WTC11 (cell line): ENCODE data around the gene USB1. TPM values are rescaled to one million over a fixed set of nuclear protein-coding genes. Genes with fewer than 3 reads are reported as not detected.

Source experiments
- ATAC-seq: fragments of 200-7000 bp; cut with Tn5 transposase; 2 replicates; pipeline ENCODE4 v1.10.0; 2021; ENCODE audit warnings: mild to moderate bottlenecking, moderate library complexity
- CTCF ChIA-PET: fragments of 300-600 bp; sonication (Branson Sonifier 250); formaldehyde crosslinking; loops from one replicate; lab custom pipeline; 2021; ENCODE audit warnings: antibody characterized with exemption; lab: Charles Lee
- POLR2A ChIA-PET: fragments of 350-600 bp; sonication (Branson Sonifier 250); formaldehyde crosslinking; loops from one replicate; lab custom pipeline; 2021; ENCODE audit warnings: antibody characterized with exemption; lab: Charles Lee
- DNase-seq: peaks from one replicate; pipeline ENCODE4 v3.0.0; 2021; ENCODE audit warnings: low spot score
- H3K27ac Mint-ChIP-seq: 2 replicates; pipeline ENCODE4 v1.8.0; 2021; ENCODE audit warnings: mixed read lengths
- H3K27me3 Mint-ChIP-seq: 2 replicates; pipeline ENCODE4 v1.8.0; 2021; ENCODE audit warnings: low read depth, mild to moderate bottlenecking, moderate library complexity, mixed read lengths
- H3K36me3 Mint-ChIP-seq: 2 replicates; pipeline ENCODE4 v1.8.0; 2021; ENCODE audit warnings: mixed read lengths
- H3K4me1 Mint-ChIP-seq: 2 replicates; pipeline ENCODE4 v1.8.0; 2022; ENCODE audit warnings: mixed read lengths
- H3K4me3 Mint-ChIP-seq: 2 replicates; pipeline ENCODE4 v1.8.0; 2021; ENCODE audit warnings: mild to moderate bottlenecking, moderate library complexity, mixed read lengths
- H3K9me3 Mint-ChIP-seq: 2 replicates; pipeline ENCODE4 v1.8.0; 2021; ENCODE audit warnings: mixed read lengths
- ATF1 ChIP-seq: sonication (generic); formaldehyde crosslinking; IDR thresholded peaks from 2 replicates; pipeline ENCODE4 v1.8.1; 2023; ENCODE audit warnings: mild to moderate bottlenecking, moderate library complexity, missing genetic modification reagents
- ESRRA ChIP-seq: sonication (generic); formaldehyde crosslinking; IDR thresholded peaks from 2 replicates; pipeline ENCODE4 v1.8.1; 2022; ENCODE audit warnings: mild to moderate bottlenecking, missing genetic modification reagents, borderline replicate concordance
- FOXJ3 ChIP-seq: sonication (generic); formaldehyde crosslinking; IDR thresholded peaks from 2 replicates; pipeline ENCODE4 v1.9.0; 2021; ENCODE audit warnings: missing genetic modification reagents, mild to moderate bottlenecking, borderline replicate concordance
- KAT7 ChIP-seq: sonication (generic); formaldehyde crosslinking; IDR thresholded peaks from 2 replicates; pipeline ENCODE4 v1.8.1; 2023; ENCODE audit warnings: missing genetic modification reagents, mild to moderate bottlenecking, borderline replicate concordance
- MYBL2 ChIP-seq: sonication (generic); formaldehyde crosslinking; IDR thresholded peaks from 2 replicates; pipeline ENCODE4 v1.8.1; 2023; ENCODE audit warnings: mild to moderate bottlenecking, moderate library complexity, missing genetic modification reagents
- NR1H2 ChIP-seq: sonication (generic); formaldehyde crosslinking; IDR thresholded peaks from 2 replicates; pipeline ENCODE4 v1.9.0; 2021; ENCODE audit warnings: mild to moderate bottlenecking, moderate library complexity, missing genetic modification reagents
- SMAD3 ChIP-seq: sonication (generic); formaldehyde crosslinking; IDR thresholded peaks from 2 replicates; pipeline ENCODE4 v1.8.0; 2022; ENCODE audit warnings: missing genetic modification reagents, mild to moderate bottlenecking, borderline replicate concordance
- TP53 ChIP-seq: sonication (generic); formaldehyde crosslinking; IDR thresholded peaks from 2 replicates; pipeline ENCODE4 v1.8.1; 2023; ENCODE audit warnings: mild to moderate bottlenecking, missing genetic modification reagents
- ZNF317 ChIP-seq: sonication (generic); formaldehyde crosslinking; IDR thresholded peaks from 2 replicates; pipeline ENCODE4 v1.8.1; 2023; ENCODE audit warnings: low read depth, mild to moderate bottlenecking, moderate library complexity, missing genetic modification reagents, borderline replicate concordance
- ZNF671 ChIP-seq: fragments of 250-450 bp; sonication (Bioruptor Pico); IDR thresholded peaks from 2 replicates; pipeline ENCODE4 v1.8.0; 2021; ENCODE audit warnings: mild to moderate bottlenecking
- total RNA-seq: library from RNA; stranded (reverse); gene quantifications from 3 replicates; pipeline ENCODE4 v1.2.3, GENCODE V29; 2021
- TF ChIP-seq, protein P1 (sequence below): sonication (generic); formaldehyde crosslinking; IDR thresholded peaks from 2 replicates; pipeline ENCODE4 v1.8.1; 2022; ENCODE audit warnings: low read depth, missing genetic modification reagents, borderline replicate concordance
- TF ChIP-seq, protein P2 (sequence below): sonication (generic); formaldehyde crosslinking; IDR thresholded peaks from 2 replicates; pipeline ENCODE4 v1.8.1; 2023; ENCODE audit warnings: mild to moderate bottlenecking, moderate library complexity, missing genetic modification reagents
- TF ChIP-seq, protein P3 (sequence below): sonication (generic); formaldehyde crosslinking; IDR thresholded peaks from 2 replicates; pipeline ENCODE4 v1.8.1; 2023; ENCODE audit warnings: mild to moderate bottlenecking, missing genetic modification reagents, borderline replicate concordance
- TF ChIP-seq, protein P4 (sequence below): fragments of 250-450 bp; sonication (Bioruptor Pico); IDR thresholded peaks from 2 replicates; pipeline ENCODE4 v1.9.0; 2021; ENCODE audit warnings: mild to moderate bottlenecking, borderline replicate concordance
- TF ChIP-seq, protein P5 (sequence below): sonication (generic); formaldehyde crosslinking; IDR thresholded peaks from 2 replicates; pipeline ENCODE4 v1.8.1; 2022; ENCODE audit warnings: missing genetic modification reagents, borderline replicate concordance
- TF ChIP-seq, protein P6 (sequence below): fragments of 250-450 bp; sonication (Bioruptor Pico); IDR thresholded peaks from 2 replicates; pipeline ENCODE4 v1.9.0; 2021; ENCODE audit warnings: moderate library complexity, mild to moderate bottlenecking, inconsistent platforms, borderline replicate concordance

USB1 gene
- total RNA-seq, 1 experiment from 2014 or later = 67.1 TPM

DNA sequence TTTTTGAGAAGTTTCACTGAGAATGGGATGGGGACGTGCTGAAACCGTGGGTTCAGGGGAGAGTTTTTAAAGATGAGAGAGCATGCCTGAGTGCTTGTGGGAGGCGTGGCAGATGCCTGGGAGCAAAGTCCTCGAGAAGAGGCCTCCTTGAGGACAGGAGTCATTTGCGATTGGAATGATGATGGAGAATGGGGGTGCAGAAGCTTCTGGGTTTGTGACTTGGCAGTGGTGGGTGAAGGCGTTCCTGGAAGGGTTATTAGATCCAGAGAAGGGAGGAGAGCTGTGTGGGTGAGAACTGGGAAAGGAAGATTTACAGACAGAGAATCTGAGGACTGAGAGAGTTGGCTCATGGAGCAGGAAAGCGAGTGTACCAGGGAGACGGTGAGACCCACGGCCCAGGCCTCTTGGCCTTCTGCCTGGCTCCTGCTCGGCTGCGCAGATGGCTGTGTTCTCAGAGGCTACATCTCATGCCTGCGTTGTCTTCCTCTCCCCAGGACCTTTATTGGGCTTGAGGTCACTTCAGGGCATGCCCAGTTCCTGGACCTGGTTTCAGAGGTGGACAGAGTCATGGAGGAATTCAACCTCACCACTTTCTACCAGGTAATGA, 15.7 kb downstream of the USB1 start:
- H3K27ac Mint-ChIP-seq = no peak overlapping the region
- H3K27me3 Mint-ChIP-seq = no peaks in the 10 kb centered on the region
- ChIA-PET CTCF (no interaction called here), POLR2A (no interaction called here)
- DNase-seq = no peak
- no peaks in the 10 kb centered on the region for H3K36me3 Mint-ChIP-seq
- no peaks in the 10 kb centered on the region for H3K9me3 Mint-ChIP-seq
- no peak overlapping the region for H3K4me3 Mint-ChIP-seq
- no peak for ATAC-seq
- no peaks in the 10 kb centered on the region; the same call in 1 of the 2 replicates for H3K4me1 Mint-ChIP-seq
- TF ChIP-seq, protein P1, sequence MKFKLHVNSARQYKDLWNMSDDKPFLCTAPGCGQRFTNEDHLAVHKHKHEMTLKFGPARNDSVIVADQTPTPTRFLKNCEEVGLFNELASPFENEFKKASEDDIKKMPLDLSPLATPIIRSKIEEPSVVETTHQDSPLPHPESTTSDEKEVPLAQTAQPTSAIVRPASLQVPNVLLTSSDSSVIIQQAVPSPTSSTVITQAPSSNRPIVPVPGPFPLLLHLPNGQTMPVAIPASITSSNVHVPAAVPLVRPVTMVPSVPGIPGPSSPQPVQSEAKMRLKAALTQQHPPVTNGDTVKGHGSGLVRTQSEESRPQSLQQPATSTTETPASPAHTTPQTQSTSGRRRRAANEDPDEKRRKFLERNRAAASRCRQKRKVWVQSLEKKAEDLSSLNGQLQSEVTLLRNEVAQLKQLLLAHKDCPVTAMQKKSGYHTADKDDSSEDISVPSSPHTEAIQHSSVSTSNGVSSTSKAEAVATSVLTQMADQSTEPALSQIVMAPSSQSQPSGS (CRISPR knock-in tag) = no peak
- TF ChIP-seq TP53 (CRISPR knock-in tag) (no peak), ZNF317 (CRISPR knock-in tag) (no peak), MYBL2 (CRISPR knock-in tag) (no peak)

DNA sequence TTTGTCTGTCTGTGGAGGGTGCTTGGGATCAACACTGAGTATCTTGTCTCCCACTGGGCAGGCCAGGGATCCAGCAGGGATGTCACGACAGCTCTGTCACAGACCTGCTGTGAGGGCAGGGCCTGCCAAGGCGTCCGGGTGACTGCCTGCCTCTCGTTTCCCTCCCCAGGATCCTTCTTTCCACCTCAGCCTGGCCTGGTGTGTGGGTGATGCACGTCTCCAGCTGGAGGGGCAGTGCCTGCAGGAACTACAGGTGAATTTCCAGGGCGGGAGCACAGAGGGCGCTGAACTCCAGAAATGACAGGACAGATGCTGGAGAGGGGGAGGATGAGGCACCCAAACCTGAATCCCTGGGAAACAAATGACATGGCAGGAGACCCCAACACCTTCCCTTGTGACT, 17.6 kb downstream of the USB1 start:
- ChIA-PET POLR2A (no interaction called here), CTCF (interaction anchor here (0.6 to 2.4 kb wide), 14 partner anchors 8 to 369 kb away, joined by 3 to 23 read pairs (median 4); partner anchors contain the start of genes CFAP20 and USB1)
- Mint-ChIP-seq H3K4me1 (peaks cover 17% of the 10 kb centered on the region), H3K4me3 (no peak overlapping the region), H3K27me3 (peaks cover under 1% of the 10 kb centered on the region), H3K36me3 (no peaks in the 10 kb centered on the region), H3K27ac (no peak overlapping the region), H3K9me3 (no peaks in the 10 kb centered on the region)
- ATAC-seq (peak; percentile 58), DNase-seq (peak; percentile 68)
- TF ChIP-seq ZNF317 (CRISPR knock-in tag) (no peak), FOXJ3 (CRISPR knock-in tag) (no peak), ZNF671 (CRISPR knock-in tag) (no peak), SMAD3 (CRISPR knock-in tag) (no peak), NR1H2 (no peak), KAT7 (CRISPR knock-in tag) (no peak), ATF1 (CRISPR knock-in tag) (no peak), ESRRA (no peak)
- TF ChIP-seq, protein P2, sequence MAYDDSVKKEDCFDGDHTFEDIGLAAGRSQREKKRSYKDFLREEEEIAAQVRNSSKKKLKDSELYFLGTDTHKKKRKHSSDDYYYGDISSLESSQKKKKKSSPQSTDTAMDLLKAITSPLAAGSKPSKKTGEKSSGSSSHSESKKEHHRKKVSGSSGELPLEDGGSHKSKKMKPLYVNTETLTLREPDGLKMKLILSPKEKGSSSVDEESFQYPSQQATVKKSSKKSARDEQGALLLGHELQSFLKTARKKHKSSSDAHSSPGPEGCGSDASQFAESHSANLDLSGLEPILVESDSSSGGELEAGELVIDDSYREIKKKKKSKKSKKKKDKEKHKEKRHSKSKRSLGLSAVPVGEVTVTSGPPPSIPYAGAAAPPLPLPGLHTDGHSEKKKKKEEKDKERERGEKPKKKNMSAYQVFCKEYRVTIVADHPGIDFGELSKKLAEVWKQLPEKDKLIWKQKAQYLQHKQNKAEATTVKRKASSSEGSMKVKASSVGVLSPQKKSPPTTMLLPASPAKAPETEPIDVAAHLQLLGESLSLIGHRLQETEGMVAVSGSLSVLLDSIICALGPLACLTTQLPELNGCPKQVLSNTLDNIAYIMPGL = no peak
- TF ChIP-seq, protein P3, sequence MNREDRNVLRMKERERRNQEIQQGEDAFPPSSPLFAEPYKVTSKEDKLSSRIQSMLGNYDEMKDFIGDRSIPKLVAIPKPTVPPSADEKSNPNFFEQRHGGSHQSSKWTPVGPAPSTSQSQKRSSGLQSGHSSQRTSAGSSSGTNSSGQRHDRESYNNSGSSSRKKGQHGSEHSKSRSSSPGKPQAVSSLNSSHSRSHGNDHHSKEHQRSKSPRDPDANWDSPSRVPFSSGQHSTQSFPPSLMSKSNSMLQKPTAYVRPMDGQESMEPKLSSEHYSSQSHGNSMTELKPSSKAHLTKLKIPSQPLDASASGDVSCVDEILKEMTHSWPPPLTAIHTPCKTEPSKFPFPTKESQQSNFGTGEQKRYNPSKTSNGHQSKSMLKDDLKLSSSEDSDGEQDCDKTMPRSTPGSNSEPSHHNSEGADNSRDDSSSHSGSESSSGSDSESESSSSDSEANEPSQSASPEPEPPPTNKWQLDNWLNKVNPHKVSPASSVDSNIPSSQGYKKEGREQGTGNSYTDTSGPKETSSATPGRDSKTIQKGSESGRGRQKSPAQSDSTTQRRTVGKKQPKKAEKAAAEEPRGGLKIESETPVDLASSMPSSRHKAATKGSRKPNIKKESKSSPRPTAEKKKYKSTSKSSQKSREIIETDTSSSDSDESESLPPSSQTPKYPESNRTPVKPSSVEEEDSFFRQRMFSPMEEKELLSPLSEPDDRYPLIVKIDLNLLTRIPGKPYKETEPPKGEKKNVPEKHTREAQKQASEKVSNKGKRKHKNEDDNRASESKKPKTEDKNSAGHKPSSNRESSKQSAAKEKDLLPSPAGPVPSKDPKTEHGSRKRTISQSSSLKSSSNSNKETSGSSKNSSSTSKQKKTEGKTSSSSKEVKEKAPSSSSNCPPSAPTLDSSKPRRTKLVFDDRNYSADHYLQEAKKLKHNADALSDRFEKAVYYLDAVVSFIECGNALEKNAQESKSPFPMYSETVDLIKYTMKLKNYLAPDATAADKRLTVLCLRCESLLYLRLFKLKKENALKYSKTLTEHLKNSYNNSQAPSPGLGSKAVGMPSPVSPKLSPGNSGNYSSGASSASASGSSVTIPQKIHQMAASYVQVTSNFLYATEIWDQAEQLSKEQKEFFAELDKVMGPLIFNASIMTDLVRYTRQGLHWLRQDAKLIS (CRISPR knock-in tag) = no peak
- TF ChIP-seq, protein P4, sequence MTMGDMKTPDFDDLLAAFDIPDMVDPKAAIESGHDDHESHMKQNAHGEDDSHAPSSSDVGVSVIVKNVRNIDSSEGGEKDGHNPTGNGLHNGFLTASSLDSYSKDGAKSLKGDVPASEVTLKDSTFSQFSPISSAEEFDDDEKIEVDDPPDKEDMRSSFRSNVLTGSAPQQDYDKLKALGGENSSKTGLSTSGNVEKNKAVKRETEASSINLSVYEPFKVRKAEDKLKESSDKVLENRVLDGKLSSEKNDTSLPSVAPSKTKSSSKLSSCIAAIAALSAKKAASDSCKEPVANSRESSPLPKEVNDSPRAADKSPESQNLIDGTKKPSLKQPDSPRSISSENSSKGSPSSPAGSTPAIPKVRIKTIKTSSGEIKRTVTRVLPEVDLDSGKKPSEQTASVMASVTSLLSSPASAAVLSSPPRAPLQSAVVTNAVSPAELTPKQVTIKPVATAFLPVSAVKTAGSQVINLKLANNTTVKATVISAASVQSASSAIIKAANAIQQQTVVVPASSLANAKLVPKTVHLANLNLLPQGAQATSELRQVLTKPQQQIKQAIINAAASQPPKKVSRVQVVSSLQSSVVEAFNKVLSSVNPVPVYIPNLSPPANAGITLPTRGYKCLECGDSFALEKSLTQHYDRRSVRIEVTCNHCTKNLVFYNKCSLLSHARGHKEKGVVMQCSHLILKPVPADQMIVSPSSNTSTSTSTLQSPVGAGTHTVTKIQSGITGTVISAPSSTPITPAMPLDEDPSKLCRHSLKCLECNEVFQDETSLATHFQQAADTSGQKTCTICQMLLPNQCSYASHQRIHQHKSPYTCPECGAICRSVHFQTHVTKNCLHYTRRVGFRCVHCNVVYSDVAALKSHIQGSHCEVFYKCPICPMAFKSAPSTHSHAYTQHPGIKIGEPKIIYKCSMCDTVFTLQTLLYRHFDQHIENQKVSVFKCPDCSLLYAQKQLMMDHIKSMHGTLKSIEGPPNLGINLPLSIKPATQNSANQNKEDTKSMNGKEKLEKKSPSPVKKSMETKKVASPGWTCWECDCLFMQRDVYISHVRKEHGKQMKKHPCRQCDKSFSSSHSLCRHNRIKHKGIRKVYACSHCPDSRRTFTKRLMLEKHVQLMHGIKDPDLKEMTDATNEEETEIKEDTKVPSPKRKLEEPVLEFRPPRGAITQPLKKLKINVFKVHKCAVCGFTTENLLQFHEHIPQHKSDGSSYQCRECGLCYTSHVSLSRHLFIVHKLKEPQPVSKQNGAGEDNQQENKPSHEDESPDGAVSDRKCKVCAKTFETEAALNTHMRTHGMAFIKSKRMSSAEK (CRISPR knock-in tag) = no peak
- TF ChIP-seq, protein P5, sequence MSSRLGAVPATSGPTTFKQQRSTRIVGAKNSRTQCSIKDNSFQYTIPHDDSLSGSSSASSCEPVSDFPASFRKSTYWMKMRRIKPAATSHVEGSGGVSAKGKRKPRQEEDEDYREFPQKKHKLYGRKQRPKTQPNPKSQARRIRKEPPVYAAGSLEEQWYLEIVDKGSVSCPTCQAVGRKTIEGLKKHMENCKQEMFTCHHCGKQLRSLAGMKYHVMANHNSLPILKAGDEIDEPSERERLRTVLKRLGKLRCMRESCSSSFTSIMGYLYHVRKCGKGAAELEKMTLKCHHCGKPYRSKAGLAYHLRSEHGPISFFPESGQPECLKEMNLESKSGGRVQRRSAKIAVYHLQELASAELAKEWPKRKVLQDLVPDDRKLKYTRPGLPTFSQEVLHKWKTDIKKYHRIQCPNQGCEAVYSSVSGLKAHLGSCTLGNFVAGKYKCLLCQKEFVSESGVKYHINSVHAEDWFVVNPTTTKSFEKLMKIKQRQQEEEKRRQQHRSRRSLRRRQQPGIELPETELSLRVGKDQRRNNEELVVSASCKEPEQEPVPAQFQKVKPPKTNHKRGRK = no peak
- TF ChIP-seq, protein P6, sequence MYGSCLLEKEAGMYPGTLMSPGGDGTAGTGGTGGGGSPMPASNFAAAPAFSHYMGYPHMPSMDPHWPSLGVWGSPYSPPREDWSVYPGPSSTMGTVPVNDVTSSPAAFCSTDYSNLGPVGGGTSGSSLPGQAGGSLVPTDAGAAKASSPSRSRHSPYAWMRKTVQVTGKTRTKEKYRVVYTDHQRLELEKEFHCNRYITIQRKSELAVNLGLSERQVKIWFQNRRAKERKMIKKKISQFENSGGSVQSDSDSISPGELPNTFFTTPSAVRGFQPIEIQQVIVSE (CRISPR knock-in tag) = no peak
